Common myeloid progenitor, CD34-positive (primary cell): ENCODE data around the gene ACTG2.
"Not testable (repeated sequence)": the region's sequence is repeated elsewhere in the genome, so short reads cannot be mapped to it uniquely, and the experiment has no call there.

ENCODE experiments used
- CTCF ChIA-PET: fragments of 350-600 bp; sonication (Branson Sonifier 250); formaldehyde crosslinking; loops from one replicate; lab custom pipeline; 2021; ENCODE audit warnings: antibody characterized with exemption; lab: Charles Lee
- POLR2A ChIA-PET: fragments of 350-600 bp; sonication (Branson Sonifier 250); formaldehyde crosslinking; loops from one replicate; lab custom pipeline; 2021; ENCODE audit warnings: antibody characterized with exemption; lab: Charles Lee
- DNase-seq, 3 donors: peaks; one replicate each; pipeline versions ENCODE4 v3.0.0 to v3.0.0-alpha.2; 2013
- H3K27ac ChIP-seq, 2 experiments: 1 replicate in 1 of 2; 2 replicates in 1 of 2; pipeline ENCODE4 v1.7.0; 2013; ENCODE audit warnings: inconsistent platforms in 2 of 2, low read length in 2 of 2, mild to moderate bottlenecking in 2 of 2, low read depth in 1 of 2, moderate library complexity in 1 of 2; ENCODE audit not compliant: severe bottlenecking in 2 of 2, insufficient read depth in 1 of 2, poor library complexity in 1 of 2
- H3K27me3 ChIP-seq, 5 experiments: replicated peaks in 2 of 5; 1 replicate in 3 of 5; 2 replicates in 2 of 5; pipeline versions ENCODE4 v1.6.1 to v1.7.0; 2013; ENCODE audit warnings: low read length in 4 of 5, mild to moderate bottlenecking in 2 of 5, moderate library complexity in 2 of 5, inconsistent platforms in 1 of 5; ENCODE audit not compliant: insufficient read depth in 5 of 5, control insufficient read depth in 4 of 5
- H3K36me3 ChIP-seq, 4 experiments: 1 replicate in 2 of 4; 2 replicates in 2 of 4; pipeline versions ENCODE4 v1.6.1 to v1.7.0; 2013; ENCODE audit warnings: low read length in 3 of 4, control low read depth in 1 of 4, mild to moderate bottlenecking in 1 of 4; ENCODE audit not compliant: control insufficient read depth in 4 of 4, insufficient read depth in 4 of 4
- H3K4me1 ChIP-seq, 4 experiments: 1 replicate in 3 of 4; 2 replicates in 1 of 4; pipeline versions ENCODE4 v1.6.1 to v1.7.1; 2013; ENCODE audit warnings: low read length in 3 of 4, mild to moderate bottlenecking in 3 of 4, control low read depth in 1 of 4, inconsistent platforms in 1 of 4, moderate library complexity in 1 of 4; ENCODE audit not compliant: control insufficient read depth in 4 of 4, insufficient read depth in 4 of 4; ENCODE audit errors: control extremely low read depth in 1 of 4
- H3K4me3 ChIP-seq, 7 experiments: 1 replicate in 4 of 7; 2 replicates in 3 of 7; pipeline versions ENCODE4 v1.5.1 to v1.7.0; 2013; ENCODE audit warnings: mild to moderate bottlenecking in 7 of 7, low read length in 6 of 7, moderate library complexity in 6 of 7, inconsistent platforms in 2 of 7, low read depth in 2 of 7, control low read depth in 1 of 7; ENCODE audit not compliant: insufficient read depth in 4 of 7, control insufficient read depth in 1 of 7; ENCODE audit errors: extremely low read depth in 1 of 7
- H3K9me3 ChIP-seq, 5 experiments: 1 replicate in 4 of 5; 2 replicates in 1 of 5; pipeline versions ENCODE4 v1.6.1 to v1.7.1; 2013; ENCODE audit warnings: low read length in 4 of 5, mild to moderate bottlenecking in 2 of 5, inconsistent platforms in 1 of 5, low read depth in 1 of 5, moderate library complexity in 1 of 5; ENCODE audit not compliant: control insufficient read depth in 4 of 5, insufficient read depth in 2 of 5; ENCODE audit errors: control extremely low read depth in 1 of 5
- WGBS: methylation state at CpG from one replicate; pipeline ENCODE4 v1.1.5; 2013; ENCODE audit not compliant: insufficient coverage; 5-methylcytosine and 5-hydroxymethylcytosine counted together

ACTG2 gene

DNA sequence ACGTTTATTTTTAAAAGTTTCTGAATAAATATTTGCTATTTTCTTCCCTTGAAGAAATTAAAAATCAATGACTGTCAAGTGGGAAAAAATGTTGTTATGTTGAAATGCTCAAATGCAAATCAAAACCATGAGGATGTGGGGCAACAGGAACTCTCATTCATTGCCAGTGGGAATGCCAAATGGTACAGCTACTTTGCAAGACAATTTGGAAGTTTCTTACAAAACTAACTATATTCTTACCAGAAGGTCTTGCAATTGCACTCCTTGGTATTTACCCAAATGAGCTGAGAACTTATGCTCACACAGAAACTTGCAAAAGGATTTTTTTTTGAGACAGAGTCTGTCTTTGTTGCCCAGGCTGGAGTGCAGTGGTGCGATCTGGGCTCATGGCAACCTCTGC lies 7.4 kb upstream of the ACTG2 start:
- 100% methylated on average over 1 of the region's 2 CpGs for WGBS
- no peaks in the 10 kb centered on the region for H3K4me1 ChIP-seq
- no peak overlapping the region for H3K27ac ChIP-seq
- ChIA-PET POLR2A (no interaction called here), CTCF (no interaction called here)
- DNase-seq: no peak
- no peaks in the 10 kb centered on the region for H3K9me3 ChIP-seq
- no peaks in the 10 kb centered on the region for H3K27me3 ChIP-seq
- no peak overlapping the region for H3K4me3 ChIP-seq
- H3K36me3 ChIP-seq: no peaks in the 10 kb centered on the region

DNA sequence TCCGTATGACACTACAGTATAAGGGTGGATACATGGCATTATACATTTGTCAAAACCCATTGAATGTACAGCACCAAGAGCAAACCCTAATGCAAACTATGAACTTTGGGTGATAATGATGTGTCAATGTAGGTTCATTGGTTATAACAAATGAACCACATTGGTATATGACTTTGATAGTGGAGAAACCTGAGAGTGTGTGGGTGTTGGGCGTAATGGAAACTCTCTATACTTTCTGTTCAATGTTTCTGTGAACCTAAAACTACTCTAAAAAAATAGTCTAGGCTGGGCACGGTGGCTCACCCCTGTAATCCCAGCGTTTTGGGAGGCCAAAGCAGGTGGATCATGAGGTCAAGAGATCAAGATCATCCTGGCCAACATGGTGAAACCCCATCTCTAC lies 6.5 kb upstream of the ACTG2 start:
- no peak overlapping the region for H3K4me3 ChIP-seq
- WGBS: 100% methylated on average over 1 of the region's 4 CpGs
- H3K27ac ChIP-seq: no peak overlapping the region
- no peaks in the 10 kb centered on the region for H3K9me3 ChIP-seq
- POLR2A ChIA-PET: no interaction called here
- CTCF ChIA-PET: no interaction called here
- H3K36me3 ChIP-seq: no peaks in the 10 kb centered on the region
- no peaks in the 10 kb centered on the region for H3K27me3 ChIP-seq
- H3K4me1 ChIP-seq: no peaks in the 10 kb centered on the region
- no peak for DNase-seq

DNA sequence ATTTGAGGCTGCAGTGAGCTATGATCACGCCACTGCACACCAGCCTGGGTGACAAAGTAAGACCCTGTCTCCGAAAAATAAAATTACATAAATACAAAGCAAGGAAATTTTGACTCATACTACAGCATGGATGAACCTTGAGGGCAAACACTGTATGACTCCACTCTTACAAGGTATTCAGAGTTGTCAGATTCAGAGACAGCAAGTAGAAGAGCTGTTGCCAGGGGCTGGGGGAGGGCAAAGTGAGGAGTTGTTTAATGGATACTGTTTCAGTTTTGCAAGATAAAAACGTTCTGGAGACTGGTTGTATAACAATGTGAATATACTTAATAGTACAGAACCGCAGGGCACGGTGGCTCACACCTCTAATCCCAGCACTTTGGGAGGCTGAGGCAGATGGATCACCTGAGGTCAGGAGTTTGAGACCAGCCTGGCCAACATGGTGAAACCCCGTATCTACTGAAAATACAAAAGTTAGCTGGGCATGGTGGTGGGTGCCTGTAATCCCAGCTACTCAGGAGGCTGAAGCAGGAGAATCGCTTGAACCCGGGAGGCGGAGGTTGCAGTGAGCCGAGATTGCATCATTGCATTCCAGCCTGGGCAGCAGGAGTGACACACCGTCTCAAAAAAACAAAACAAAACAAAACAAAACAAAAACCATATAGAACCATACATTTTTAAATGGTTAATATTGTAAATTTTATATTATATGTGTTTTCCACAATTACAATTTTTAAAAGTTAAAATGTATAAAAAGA lies 5.0 kb upstream of the ACTG2 start:
- H3K9me3 ChIP-seq, CTCF ChIA-PET, POLR2A ChIA-PET, DNase-seq, H3K27ac ChIP-seq, H3K4me3 ChIP-seq, H3K36me3 ChIP-seq, H3K4me1 ChIP-seq, H3K27me3 ChIP-seq: not testable (repeated sequence)
- WGBS: 82% methylated on average over 4 of the region's 11 CpGs

DNA sequence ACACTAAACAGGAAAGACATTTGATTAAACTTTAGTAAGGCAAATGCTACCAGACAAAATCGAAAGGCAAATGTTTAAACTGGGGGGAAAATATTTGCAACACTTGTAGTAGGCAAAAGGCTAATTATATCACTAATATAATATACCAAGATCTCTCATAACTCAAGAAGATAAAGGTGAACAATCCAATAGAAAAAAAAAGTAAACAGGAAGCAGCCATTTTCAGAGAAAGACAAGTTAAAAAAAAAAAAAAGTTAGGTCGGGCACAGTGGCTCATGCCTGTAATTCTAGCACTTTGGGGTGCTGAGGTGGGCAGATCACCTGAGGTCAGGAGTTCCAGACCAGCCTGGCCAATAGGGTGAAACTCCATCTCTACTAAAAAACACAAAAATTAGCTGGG lies 4.4 kb upstream of the ACTG2 start:
- ChIA-PET POLR2A (no interaction called here), CTCF (interaction anchor here (0.7 kb wide), 1 partner anchor 17 kb away, joined by 6 read pairs; no protein-coding TSS in a partner anchor)
- no peaks in the 10 kb centered on the region for H3K27me3 ChIP-seq
- WGBS: no CpG with 5 or more reads among the region's 2 CpGs
- no peak overlapping the region for H3K27ac ChIP-seq
- no peaks in the 10 kb centered on the region for H3K36me3 ChIP-seq
- no peaks in the 10 kb centered on the region for H3K9me3 ChIP-seq
- no peak for DNase-seq
- H3K4me3 ChIP-seq: no peak overlapping the region
- no peaks in the 10 kb centered on the region for H3K4me1 ChIP-seq

DNA sequence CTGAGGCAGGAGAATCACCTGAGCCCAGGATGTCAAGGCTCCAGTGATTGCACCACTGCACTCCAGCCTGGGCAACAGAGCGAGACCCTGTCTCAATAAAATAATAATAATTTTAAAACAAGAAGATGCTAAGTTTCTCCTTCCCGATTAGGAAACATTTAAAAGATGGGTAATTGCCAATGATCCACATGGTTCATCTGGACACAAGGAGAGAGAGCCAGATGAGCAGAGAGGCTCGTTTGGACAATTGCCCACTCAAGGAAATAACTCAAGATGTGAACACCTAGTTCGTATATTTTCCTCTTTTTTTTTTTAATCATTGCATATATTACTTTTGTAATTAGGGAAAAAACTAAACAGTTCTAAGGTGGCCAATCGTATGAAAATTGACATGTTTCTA lies 3.6 kb upstream of the ACTG2 start:
- no peaks in the 10 kb centered on the region for H3K9me3 ChIP-seq
- CTCF ChIA-PET: interaction anchor here (0.7 kb wide), 1 partner anchor 18 kb away, joined by 6 read pairs; no protein-coding TSS in a partner anchor
- no peak overlapping the region for H3K27ac ChIP-seq
- H3K27me3 ChIP-seq: no peaks in the 10 kb centered on the region
- DNase-seq: no peak
- H3K36me3 ChIP-seq: no peaks in the 10 kb centered on the region
- POLR2A ChIA-PET: no interaction called here
- H3K4me3 ChIP-seq: no peak overlapping the region
- WGBS: 100% methylated on average over 1 of the region's 5 CpGs
- H3K4me1 ChIP-seq: no peaks in the 10 kb centered on the region

DNA sequence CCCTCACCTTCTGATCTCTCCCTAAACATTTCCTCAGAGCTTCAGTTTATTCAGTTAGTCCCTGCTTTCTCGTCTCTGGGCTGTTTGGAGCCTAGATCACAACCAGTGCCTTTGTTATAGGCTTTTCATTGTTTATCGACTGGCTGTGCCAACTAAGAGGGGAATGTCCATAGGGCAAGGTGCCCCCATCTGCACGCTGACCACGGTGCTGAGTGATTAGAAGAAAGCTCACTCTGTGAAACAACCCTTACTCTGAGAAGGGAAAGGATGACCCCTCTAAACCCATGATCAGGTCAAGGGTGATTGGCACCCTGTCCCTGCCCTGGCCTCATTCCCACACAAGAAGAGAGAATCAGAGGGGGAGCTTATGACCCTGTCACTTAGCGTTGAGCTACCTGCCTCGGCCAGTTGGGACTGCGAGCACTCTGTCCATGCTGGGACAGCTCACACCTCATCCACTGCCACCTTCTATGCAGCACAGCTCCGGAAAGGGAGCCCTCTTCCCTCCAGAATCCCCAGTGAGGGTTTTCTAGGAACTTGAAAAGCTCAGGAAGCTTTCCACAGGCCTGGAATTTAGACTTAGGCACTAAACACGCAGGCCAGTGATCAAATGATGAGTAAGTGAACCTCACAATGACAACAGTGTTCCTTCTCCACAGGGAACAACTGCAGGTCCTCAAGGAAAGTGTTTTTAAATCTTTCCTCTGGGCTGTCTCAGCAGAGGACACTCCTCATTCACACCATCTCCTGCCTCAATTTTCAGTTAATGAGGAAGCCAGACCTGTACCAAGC lies 2.3 kb upstream of the ACTG2 start:
- Histone ChIP-seq H3K36me3 (no peaks in the 10 kb centered on the region), H3K4me3 (no peak overlapping the region), H3K27me3 (no peaks in the 10 kb centered on the region), H3K9me3 (no peaks in the 10 kb centered on the region), H3K27ac (no peak overlapping the region), H3K4me1 (peaks cover 0 to 2% (median 0%) of the 10 kb centered on the region in 4 experiments)
- WGBS: 98% methylated on average over 9 of the region's 9 CpGs
- CTCF ChIA-PET: no interaction called here
- DNase-seq: no peak
- POLR2A ChIA-PET: no interaction called here

DNA sequence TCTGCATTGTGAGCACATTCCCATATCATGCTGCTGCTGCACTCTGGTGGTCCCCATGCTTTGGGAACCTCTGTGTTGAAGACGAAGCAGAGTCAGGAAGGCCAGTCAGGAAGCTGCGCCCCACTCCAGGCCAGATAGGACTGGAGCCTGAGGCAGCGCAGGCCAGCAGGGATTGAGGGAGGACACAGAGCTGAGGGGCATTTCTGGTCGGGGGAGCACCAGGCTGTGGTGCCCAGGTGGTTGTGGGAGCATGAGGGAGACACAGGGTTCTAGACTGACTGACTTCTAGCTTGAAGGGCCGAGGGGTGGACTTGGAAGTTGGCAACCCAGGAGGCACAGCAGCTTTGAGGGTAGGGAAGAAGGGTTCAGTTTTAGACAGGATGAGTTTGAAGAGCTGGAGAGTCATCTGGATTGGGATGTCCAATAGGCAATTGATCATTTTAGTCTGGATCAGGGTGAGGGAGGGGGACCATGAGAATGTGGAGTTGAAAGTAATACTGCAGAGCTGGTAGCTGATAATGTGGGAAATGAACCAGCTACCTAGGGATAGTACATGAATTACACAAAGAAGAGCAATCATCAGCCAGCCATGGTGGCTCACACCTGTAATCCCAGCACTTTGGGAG lies 1.4 kb upstream of the ACTG2 start:
- Histone ChIP-seq H3K4me3 (no peak overlapping the region), H3K9me3 (no peaks in the 10 kb centered on the region), H3K27ac (no peak overlapping the region), H3K36me3 (no peaks in the 10 kb centered on the region), H3K27me3 (no peaks in the 10 kb centered on the region), H3K4me1 (peaks cover 0 to 11% (median 3%) of the 10 kb centered on the region in 4 experiments)
- POLR2A ChIA-PET: no interaction called here
- 93% methylated on average over 5 of the region's 5 CpGs for WGBS
- no peak for DNase-seq
- CTCF ChIA-PET: no interaction called here
